Measurements from ENCODE around the gene TMEM132A. TPM values are rescaled to one million over a fixed set of nuclear protein-coding genes. Genes with fewer than 3 reads are reported as not detected.

TMEM132A gene
- total RNA-seq, 2 donors from 2014 or later, result 7.7 to 8.4 TPM

DNA sequence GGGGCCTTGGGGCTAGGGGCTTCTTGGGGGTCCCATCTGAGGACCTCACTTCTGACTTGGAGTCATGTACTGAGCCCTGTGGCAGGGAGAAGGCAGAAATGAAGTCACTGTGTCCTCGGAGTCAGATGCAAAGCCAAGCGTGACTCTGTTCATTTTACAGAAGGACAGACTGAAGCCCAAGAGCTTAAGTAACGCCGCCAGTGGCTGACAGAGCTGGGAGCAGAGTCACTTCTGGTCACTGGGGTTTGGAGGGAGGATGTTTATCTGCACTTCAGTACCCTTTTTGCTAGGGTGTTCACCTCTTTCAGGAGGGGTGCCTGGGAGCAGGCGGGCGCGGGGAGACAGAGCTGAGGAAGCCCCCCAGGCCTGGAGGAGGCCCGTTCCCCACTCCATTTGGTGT is 57.9 kb downstream of the TMEM132A start:
- ATAC-seq (ENCODE audit: insufficient number of reproducible peaks, low FRiP score, low read depth) (no peak), DNase-seq (ENCODE audit: low spot score) (no peak)
- no peak overlapping the region for H3K4me3 ChIP-seq
- no peaks in the 10 kb centered on the region for H3K4me1 ChIP-seq (ENCODE audit: control insufficient read depth in 1 of 2, low read depth in 2 of 2)
- no peaks in the 10 kb centered on the region for H3K36me3 ChIP-seq
- H3K9me3 ChIP-seq, result no peaks in the 10 kb centered on the region
- no peak for TF ChIP-seq CTCF (IDR thresholded peaks at IDR 0.05)
- H3K27me3 ChIP-seq (replicated peaks; ENCODE audit: insufficient read depth), result no peaks in the 10 kb centered on the region
- H3K27ac ChIP-seq, result no peak overlapping the region

- no peak for ATAC-seq (ENCODE audit: insufficient number of reproducible peaks, low FRiP score, low read depth)
Observed at GRCh38 chr11:60984149-60984548, 59.9 kb downstream of the TMEM132A start.

GRCh38 chr11:60984636-60985035 is 60.4 kb downstream of the TMEM132A start:
- ATAC-seq (ENCODE audit: insufficient number of reproducible peaks, low FRiP score, low read depth) (no peak), DNase-seq (ENCODE audit: low spot score) (no peak)
- no peak overlapping the region for H3K27ac ChIP-seq
- H3K9me3 ChIP-seq, result no peaks in the 10 kb centered on the region
- H3K27me3 ChIP-seq (replicated peaks; ENCODE audit: insufficient read depth), result no peaks in the 10 kb centered on the region
- H3K4me1 ChIP-seq (ENCODE audit: control insufficient read depth in 1 of 2, low read depth in 2 of 2), result no peaks in the 10 kb centered on the region
- no peak for TF ChIP-seq CTCF (IDR thresholded peaks at IDR 0.05)
- H3K36me3 ChIP-seq, result no peaks in the 10 kb centered on the region
- H3K4me3 ChIP-seq, result no peak overlapping the region

More at GRCh38 chr11:60984149-60984548, 59.9 kb downstream of the TMEM132A start:
- no peak for TF ChIP-seq CTCF (IDR thresholded peaks at IDR 0.05)
- no peaks in the 10 kb centered on the region for H3K4me1 ChIP-seq (ENCODE audit: control insufficient read depth in 1 of 2, low read depth in 2 of 2)
- no peaks in the 10 kb centered on the region for H3K27me3 ChIP-seq (replicated peaks; ENCODE audit: insufficient read depth)
- no peak overlapping the region for H3K27ac ChIP-seq
- no peaks in the 10 kb centered on the region for H3K9me3 ChIP-seq
- no peak for DNase-seq (ENCODE audit: low spot score)
- H3K4me3 ChIP-seq, result no peak overlapping the region
- no peaks in the 10 kb centered on the region for H3K36me3 ChIP-seq

- H3K4me1 ChIP-seq (ENCODE audit: control insufficient read depth in 1 of 2, low read depth in 2 of 2), result no peaks in the 10 kb centered on the region
- no peaks in the 10 kb centered on the region for H3K9me3 ChIP-seq
- no peaks in the 10 kb centered on the region for H3K27me3 ChIP-seq (replicated peaks; ENCODE audit: insufficient read depth)
- DNase-seq (ENCODE audit: low spot score) (no peak), ATAC-seq (ENCODE audit: insufficient number of reproducible peaks, low FRiP score, low read depth) (no peak)
- TF ChIP-seq CTCF (IDR thresholded peaks at IDR 0.05), result no peak
- H3K4me3 ChIP-seq, result no peak overlapping the region
- no peaks in the 10 kb centered on the region for H3K36me3 ChIP-seq
- no peak overlapping the region for H3K27ac ChIP-seq
Observed at GRCh38 chr11:60985501-60985900, 61.2 kb downstream of the TMEM132A start.

- no peaks in the 10 kb centered on the region for H3K27me3 ChIP-seq (replicated peaks; ENCODE audit: insufficient read depth)
- no peak overlapping the region for H3K27ac ChIP-seq
- no peak overlapping the region for H3K4me3 ChIP-seq
- H3K9me3 ChIP-seq, result no peaks in the 10 kb centered on the region
- H3K4me1 ChIP-seq (ENCODE audit: control insufficient read depth in 1 of 2, low read depth in 2 of 2), result no peaks in the 10 kb centered on the region
- TF ChIP-seq CTCF (IDR thresholded peaks at IDR 0.05), result no peak
- ATAC-seq (ENCODE audit: insufficient number of reproducible peaks, low FRiP score, low read depth) (no peak), DNase-seq (ENCODE audit: low spot score) (no peak)
- H3K36me3 ChIP-seq, result no peaks in the 10 kb centered on the region
Observed at GRCh38 chr11:60985991-60986915, 62.0 kb downstream of the TMEM132A start.

Other genes starting within 250 kb of the TMEM132A start
- gene MS4A8, start 224.8 kb upstream of the TMEM132A start, total RNA-seq, result not detected
- not detected for gene MS4A18, start 199.7 kb upstream of the TMEM132A start, total RNA-seq
- not detected for gene MS4A15, start 167.6 kb upstream of the TMEM132A start, total RNA-seq
- gene MS4A10, start 139.1 kb upstream of the TMEM132A start, total RNA-seq, result not detected
- 10 to 100 TPM; 13.5 to 23.8 TPM for gene CCDC86, start 82.3 kb upstream of the TMEM132A start, total RNA-seq
- gene PTGDR2, start 68.5 kb upstream of the TMEM132A start, total RNA-seq, result under 1 TPM; 0.21 to 0.68 TPM
- not detected for gene ZP1, start 56.9 kb upstream of the TMEM132A start, total RNA-seq
- gene PRPF19, start 17.9 kb upstream of the TMEM132A start, total RNA-seq, result 10 to 100 TPM; 42.0 to 52.2 TPM
- 100 to 1,000 TPM; 158 to 213 TPM for gene TMEM109, start 10.3 kb upstream of the TMEM132A start, total RNA-seq
- gene SLC15A3, start 27.7 kb downstream of the TMEM132A start, total RNA-seq, result 10 to 100 TPM; 27.7 to 29.5 TPM
- gene CD6, start 47.2 kb downstream of the TMEM132A start, total RNA-seq, result 1 to 10 TPM; 2.2 to 3.3 TPM
- gene CD5, start 178.0 kb downstream of the TMEM132A start, total RNA-seq, result 1 to 10 TPM in 1 of 2 donors, not detected in 1; 1.6 TPM
- 10 to 100 TPM; 23.0 to 32.7 TPM for gene VPS37C, start 237.0 kb downstream of the TMEM132A start, total RNA-seq

Data from thoracic aorta (tissue), 2 donors.